NAMALWA (cell line): Measurements from ENCODE around the gene PROM2.

ENCODE experiments used
- DNase-seq: peaks from one replicate; pipeline ENCODE4 v3.0.0-alpha.2; 2015; ENCODE audit warnings: low spot score

The PROM2 gene

DNA sequence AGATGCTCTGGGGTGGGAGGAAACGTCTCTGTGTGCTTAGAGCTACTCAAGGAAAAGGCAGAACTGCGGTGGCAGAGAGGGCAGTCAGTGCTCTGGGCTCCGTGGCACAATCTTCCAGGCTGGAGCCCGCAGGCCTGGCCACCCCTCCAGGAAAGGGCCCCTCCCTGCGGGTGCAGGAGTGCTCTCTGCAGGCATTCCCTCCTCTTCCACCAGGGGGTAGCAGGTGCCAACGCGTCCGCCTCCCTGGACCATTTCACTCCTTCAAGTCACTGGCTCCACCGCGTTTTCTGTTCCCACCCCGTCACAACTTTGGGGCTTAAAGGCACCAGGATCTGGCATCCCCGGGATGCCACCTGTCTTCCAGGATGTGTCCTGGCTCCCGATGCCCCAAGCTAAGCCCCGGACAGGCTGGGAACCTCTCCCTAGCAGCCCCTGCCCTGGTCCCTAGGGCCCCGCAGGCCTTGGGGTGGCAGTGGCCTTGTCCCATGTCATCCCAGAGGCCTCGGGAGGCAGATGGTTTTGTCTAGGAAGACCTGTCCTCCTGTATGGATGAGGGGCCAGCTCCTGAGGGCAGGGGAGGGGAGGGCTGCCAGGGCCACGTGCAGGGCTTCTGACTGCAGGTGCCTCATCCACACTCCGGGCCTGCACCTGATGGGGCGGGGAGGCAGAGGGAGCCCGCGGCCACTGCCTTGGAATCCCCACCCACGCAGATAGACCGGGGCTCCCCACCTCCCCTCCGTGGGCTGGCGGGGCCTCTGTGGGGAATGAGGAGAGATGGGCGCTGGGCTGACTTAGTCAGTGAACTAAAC, 49.3 kb downstream of the PROM2 start:
- DNase-seq, result peak; percentile 28

DNA sequence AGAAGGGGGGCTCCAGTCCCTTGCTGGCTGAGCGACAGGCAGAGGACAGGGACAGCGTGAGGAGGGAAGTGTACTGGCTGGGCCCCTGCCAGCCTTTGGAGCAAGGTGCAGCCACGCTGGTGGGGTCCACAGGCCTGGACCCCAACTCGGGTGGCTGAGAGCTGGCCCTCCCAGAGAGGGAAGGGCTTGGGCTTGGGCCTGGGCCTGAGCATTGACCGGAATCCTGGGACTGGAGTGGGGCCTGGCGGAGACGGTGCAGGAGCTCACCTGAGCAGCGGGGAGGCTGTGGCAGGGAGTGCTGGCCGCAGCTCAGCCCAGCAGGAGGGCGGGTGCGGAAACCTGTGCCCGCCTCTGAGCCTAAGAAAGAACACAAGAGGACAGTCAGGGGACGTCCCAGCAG, 50.8 kb downstream of the PROM2 start:
- no peak for DNase-seq

DNA sequence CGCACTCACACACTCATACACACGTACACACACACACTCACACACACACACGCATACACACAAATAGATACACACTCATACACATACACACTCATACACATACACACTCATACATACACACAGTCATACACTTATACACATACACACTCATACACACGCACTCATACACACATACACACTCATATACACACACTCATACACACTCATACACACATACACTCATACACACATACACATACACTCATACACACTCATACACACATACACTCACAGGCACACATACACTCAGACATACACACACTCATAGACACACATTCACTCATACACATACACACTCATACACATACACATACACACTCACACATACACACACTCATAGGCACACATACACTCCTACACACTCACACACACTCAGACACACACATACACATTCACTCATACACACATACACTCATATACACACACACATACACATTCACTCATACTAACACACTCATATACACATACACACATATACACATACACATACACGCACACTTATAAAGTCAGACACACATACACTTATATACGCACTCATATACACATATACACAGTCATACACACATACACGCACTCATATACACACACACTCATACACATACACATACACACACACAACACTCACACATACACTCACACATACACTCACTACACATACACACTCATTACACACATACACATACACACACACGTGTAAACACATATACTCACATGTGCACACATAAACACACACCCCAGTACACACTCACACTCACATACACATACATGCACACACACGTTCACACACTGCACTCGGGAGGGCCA, 51.6 kb downstream of the PROM2 start:
- no peak for DNase-seq

GRCh38 chr2:95326433-95327140, 52.3 kb downstream of the PROM2 start:
- no peak for DNase-seq

DNA sequence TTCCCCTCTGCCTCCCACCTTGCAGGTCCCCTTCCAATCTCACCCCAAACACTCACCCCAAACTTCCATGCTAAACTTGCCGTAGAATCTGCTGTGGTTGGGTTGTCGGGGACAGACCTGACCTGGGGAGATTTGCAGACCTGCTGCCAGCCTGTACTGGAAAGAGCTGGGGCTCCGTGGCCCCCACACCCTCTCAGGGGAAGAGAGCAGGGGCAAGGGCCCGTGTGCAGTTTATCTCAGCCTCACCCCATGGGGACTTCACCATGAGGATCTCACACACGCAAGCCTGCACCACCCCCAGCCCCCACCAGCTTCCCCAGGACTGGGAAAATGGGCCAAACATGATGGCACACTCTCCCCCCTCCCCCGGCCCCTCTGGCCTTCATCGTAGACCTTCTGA, 53.6 kb downstream of the PROM2 start:
- DNase-seq, result no peak

GRCh38 chr2:95328358-95329125, 54.3 kb downstream of the PROM2 start:
- DNase-seq, result no peak

- DNase-seq, result no peak
Measured at GRCh38 chr2:95329401-95329800, 55.2 kb downstream of the PROM2 start.

DNA sequence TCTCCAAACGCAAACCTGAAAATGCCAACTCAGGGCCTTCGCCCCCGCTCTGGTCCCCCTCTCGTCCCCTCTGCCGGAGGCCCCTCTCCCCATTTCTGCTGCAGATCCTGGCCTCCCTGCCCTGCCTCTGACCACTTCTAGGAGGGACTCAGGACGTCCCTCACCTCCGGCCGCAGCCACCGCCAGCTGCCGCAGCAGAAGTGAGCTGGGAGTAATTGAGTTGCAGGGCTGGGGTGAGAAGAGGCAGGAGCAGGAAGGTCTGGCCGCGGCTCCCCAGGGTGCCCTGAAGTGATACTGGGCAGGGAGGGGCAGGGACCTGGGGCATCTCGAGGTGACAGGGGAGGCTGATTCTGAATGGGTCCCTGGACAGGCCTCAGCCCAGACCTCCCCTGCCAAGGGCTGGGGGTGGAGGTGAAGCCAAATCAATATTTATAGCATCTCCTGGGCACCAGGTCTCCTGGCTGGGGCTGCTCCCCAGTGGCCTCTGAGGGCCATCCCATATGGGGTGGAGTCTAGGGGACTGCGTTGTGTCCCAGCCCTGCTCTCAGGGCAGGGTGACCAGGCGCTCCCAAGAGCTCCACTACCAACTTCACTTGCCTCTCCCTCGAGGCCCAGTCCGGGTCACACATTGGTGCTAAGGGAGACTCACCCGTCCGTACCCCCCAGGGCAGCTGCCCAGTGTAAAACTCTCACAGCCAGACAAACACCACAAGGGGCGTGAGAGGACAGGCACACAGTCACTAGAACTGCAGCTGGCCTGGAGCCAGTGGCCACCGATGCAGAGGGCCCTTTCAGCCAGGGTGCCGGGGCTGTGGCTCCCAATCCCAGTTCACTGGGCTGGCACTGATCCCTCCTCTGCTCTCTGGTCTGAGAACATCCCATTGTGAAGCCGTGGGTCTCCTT, 55.9 kb downstream of the PROM2 start:
- no peak for DNase-seq

DNA sequence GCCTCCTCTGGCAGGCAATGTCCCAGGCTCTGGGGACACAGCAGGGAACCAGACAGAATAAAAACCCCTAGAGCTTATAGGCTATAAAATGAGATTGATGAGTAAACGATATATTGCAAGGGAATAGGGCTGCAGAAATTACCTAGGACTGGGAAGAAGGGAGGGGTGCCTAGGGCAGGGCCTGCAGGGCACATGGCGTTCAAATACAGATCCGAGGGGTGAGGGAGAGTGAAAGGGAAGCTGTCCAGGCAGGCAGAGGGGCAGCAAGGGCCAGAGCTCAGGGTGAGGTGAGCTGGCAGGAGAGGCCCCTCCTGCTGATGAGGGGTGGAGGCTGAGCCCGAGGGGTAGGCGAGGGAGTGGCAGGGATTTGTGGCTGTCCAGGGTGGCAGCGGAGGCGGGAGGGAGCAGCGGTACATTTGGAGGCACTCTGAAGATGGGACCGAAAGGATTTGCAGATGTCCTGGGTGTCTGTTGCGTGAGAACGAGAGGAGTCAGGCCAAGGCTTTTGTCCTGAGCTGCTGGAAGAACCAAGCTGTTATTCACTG, 56.6 kb downstream of the PROM2 start:
- DNase-seq, result no peak

GRCh38 chr2:95331606-95332005, 57.4 kb downstream of the PROM2 start:
- no peak for DNase-seq

- DNase-seq, result no peak
Measured at GRCh38 chr2:95332036-95332435, 57.8 kb downstream of the PROM2 start.

DNA sequence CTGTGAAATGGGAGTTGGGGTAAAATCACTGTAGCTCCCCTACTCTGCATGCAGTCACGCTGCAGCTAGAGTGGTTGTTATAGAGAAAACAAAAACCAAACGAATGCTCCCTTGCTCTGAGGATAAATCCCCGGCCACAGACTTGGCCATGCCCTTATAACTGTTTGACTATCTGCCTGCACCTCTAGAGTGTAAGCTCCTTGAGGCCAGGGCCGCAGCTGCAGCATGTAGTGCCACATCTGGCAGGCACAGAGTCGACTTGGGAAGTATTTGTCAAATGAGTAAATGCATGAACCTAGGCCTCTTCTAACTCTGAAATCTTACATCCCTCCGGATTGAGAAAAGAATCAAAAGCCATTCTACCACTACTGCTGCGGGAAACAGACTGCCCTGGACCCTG, 58.8 kb downstream of the PROM2 start:
- DNase-seq, result no peak

DNA sequence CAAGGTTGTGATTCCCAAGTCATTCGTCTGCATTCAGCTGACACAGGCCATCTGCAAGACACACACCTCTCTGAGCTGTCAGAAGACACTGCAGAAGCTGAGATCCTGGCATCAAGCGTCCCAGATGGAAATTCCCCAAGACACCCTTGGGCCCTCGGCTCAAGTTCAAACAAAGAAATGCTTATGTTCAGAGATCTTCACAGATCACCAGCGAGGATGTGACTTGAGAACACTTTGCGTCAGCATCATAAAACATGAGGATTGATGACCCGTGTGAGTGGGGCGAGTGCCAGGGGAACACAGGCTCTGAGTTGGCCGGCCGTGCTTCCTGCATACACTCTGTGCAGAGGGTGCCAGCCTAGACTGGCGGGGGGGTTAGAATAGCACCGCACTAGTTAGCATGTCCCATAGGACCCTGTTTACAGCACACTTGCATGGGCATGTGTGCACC, 59.7 kb downstream of the PROM2 start:
- DNase-seq, result no peak

- DNase-seq, result no peak
Measured at GRCh38 chr2:95334916-95335641, 60.8 kb downstream of the PROM2 start.

DNA sequence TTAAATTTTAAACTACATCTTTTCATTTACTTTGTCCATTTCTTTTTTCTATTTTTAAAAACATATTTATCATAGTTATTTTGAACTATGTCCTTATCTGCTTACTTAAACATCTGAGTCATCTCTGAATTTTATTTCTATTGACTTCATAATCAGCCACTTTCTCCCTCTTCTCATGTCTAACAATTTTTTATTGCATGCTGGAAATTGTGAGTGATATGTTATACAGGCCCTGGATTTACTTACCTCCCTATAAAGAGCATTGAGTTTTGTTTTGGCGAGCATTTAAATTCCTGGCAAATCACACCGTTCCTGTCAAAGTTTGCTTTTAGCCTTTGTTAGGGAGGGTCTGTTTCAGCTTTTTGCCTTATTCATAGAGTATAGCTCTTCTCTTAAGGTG, 62.2 kb downstream of the PROM2 start:
- DNase-seq, result no peak

DNA sequence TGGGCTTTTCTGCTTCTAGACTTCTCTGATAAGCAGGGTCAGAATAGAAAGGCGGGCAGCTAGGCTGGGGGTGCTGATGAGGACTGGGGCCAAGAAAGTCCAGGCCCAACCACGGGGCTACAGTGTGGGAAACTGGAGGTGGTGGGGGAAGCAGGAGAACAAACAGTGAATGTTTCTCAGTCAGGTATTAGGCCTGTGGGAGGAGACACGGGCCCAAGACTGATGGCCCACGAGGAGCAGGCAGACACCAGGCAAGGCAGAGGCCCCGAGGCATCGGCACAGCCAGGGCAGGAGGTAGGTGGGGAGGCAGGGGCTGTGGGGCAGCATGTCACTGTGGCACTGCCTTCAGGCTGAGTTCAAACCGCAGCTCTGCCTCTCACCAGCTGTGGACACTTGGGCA, 63.6 kb downstream of the PROM2 start:
- no peak for DNase-seq
